Activated naive CD4-positive, alpha-beta T cell treated with Interleukin-2 at 50 U/mL for 16 hours (primary cell): ENCODE measurements around the gene NLRC4.
"Not testable (repeated sequence)": the region's sequence is repeated elsewhere in the genome, so short reads cannot be mapped to it uniquely, and the experiment has no call there.

ENCODE experiments used
- DNase-seq: peaks from one replicate; pipeline ENCODE4 v3.0.0-alpha.2; 2020

NLRC4 gene

GRCh38 chr2:32246911-32247310 lies 17.8 kb downstream of the NLRC4 start:
- no peak for DNase-seq

GRCh38 chr2:32242331-32242730 lies 22.4 kb downstream of the NLRC4 start:
- no peak for DNase-seq

GRCh38 chr2:32237996-32238395 lies 26.7 kb downstream of the NLRC4 start:
- DNase-seq = no peak

GRCh38 chr2:32237488-32237887 lies 27.2 kb downstream of the NLRC4 start:
- no peak for DNase-seq

GRCh38 chr2:32235315-32235714 lies 29.4 kb downstream of the NLRC4 start:
- no peak for DNase-seq

GRCh38 chr2:32231959-32232358 lies 32.7 kb downstream of the NLRC4 start:
- no peak for DNase-seq

GRCh38 chr2:32229635-32230034 lies 35.1 kb downstream of the NLRC4 start:
- DNase-seq = no peak

GRCh38 chr2:32228181-32228580 lies 36.5 kb downstream of the NLRC4 start:
- DNase-seq = no peak

GRCh38 chr2:32227492-32227891 lies 37.2 kb downstream of the NLRC4 start:
- no peak for DNase-seq

GRCh38 chr2:32222966-32223365 lies 41.7 kb downstream of the NLRC4 start:
- no peak for DNase-seq

- no peak for DNase-seq
Observed at GRCh38 chr2:32220445-32220844, 44.2 kb downstream of the NLRC4 start.

GRCh38 chr2:32212295-32212694 lies 52.4 kb downstream of the NLRC4 start:
- no peak for DNase-seq

GRCh38 chr2:32210767-32211408 lies 53.8 kb downstream of the NLRC4 start:
- no peak for DNase-seq

- DNase-seq = not testable (repeated sequence)
Observed at GRCh38 chr2:32203428-32203827, 61.3 kb downstream of the NLRC4 start.

GRCh38 chr2:32200814-32201213 lies 63.9 kb downstream of the NLRC4 start:
- DNase-seq = no peak

GRCh38 chr2:32192418-32192817 lies 72.3 kb downstream of the NLRC4 start:
- no peak for DNase-seq

GRCh38 chr2:32189011-32189410 lies 75.7 kb downstream of the NLRC4 start:
- no peak for DNase-seq

GRCh38 chr2:32182667-32183066 lies 82.0 kb downstream of the NLRC4 start:
- no peak for DNase-seq
